AG04450 (cell line): ENCODE measurements around the gene ITGB7. TPM values are rescaled to one million over a fixed set of nuclear protein-coding genes. Genes with fewer than 3 reads are reported as not detected.

Experiments used
- CTCF ChIA-PET: fragments of 300-600, 350-600 bp; formaldehyde crosslinking; extraction: SDS; loops from one replicate; lab custom pipeline; 2022; ENCODE audit warnings: antibody characterized with exemption, inconsistent platforms; lab: Charles Lee
- POLR2A ChIA-PET: fragments of 350-600 bp; formaldehyde crosslinking; extraction: SDS; loops from one replicate; lab custom pipeline; 2021; ENCODE audit warnings: antibody characterized with exemption, inconsistent platforms; lab: Yijun Ruan, JAX
- DNase-seq: peaks from one replicate; pipeline ENCODE4 v3.0.0-alpha.2; 2011; ENCODE audit warnings: low read depth, low spot score
- H3K27ac ChIP-seq: one replicate; pipeline ENCODE4 v1.5.1; 2012; ENCODE audit warnings: low read depth, low read length, control low read depth
- H3K27me3 ChIP-seq: one replicate; pipeline ENCODE4 v1.6.0; 2012; ENCODE audit warnings: low read length; ENCODE audit not compliant: control insufficient read depth, insufficient read depth
- H3K4me3 ChIP-seq: 2 replicates; pipeline ENCODE4 v1.5.1; 2011; ENCODE audit warnings: mild to moderate bottlenecking, low read depth, low read length, control low read depth
- H3K9me3 ChIP-seq: 2 replicates; pipeline ENCODE4 v1.5.1; 2012; ENCODE audit warnings: low read length; ENCODE audit not compliant: control insufficient read depth, insufficient read depth
- CTCF ChIP-seq: IDR thresholded peaks from 2 replicates; pipeline ENCODE4 v1.5.1; 2011; ENCODE audit warnings: low read depth, low read length, control low read depth, inconsistent platforms
- polyA plus RNA-seq: library from polyadenylated mRNA; depleted of rRNA; stranded (reverse); fragments of >200 nt; gene quantifications from 2 replicates; pipeline ENCODE4 v1.2.3, GENCODE V29; 2011

ITGB7 gene
- polyA plus RNA-seq, 1 experiment = 0.15 TPM

- POLR2A ChIA-PET = no interaction called here
- DNase-seq = no peak
- no peaks in the 10 kb centered on the region for H3K9me3 ChIP-seq
- CTCF ChIA-PET = interaction anchor here (0.5 kb wide), 1 partner anchor 11 kb away, joined by 3 read pairs; no protein-coding TSS in a partner anchor
- H3K4me3 ChIP-seq = peak within 1 kb of the TSS; percentile 71
- peaks cover 8% of the 10 kb centered on the region for H3K27me3 ChIP-seq
- no peak for TF ChIP-seq CTCF
- peak within 1 kb of the TSS; percentile 31 for H3K27ac ChIP-seq
Observed at GRCh38 chr12:53231921-53232645, 25.0 kb upstream of the ITGB7 start, which contains the start of gene RARG. Gene RARG, minus strand, starts transcription at chr12:53232209. Its CDS starts 4,664 bp downstream, at chr12:53227545.

GRCh38 chr12:53231671-53231920 is 24.5 kb upstream of the ITGB7 start:
- Histone ChIP-seq H3K27me3 (peaks cover 3% of the 10 kb centered on the region), H3K9me3 (no peaks in the 10 kb centered on the region), H3K4me3 (peak overlapping the region; percentile 71), H3K27ac (peak overlapping the region; percentile 11)
- DNase-seq = no peak
- CTCF ChIA-PET = no interaction called here
- POLR2A ChIA-PET = no interaction called here
- TF ChIP-seq CTCF = no peak

GRCh38 chr12:53230108-53230845 is 23.2 kb upstream of the ITGB7 start:
- H3K9me3 ChIP-seq = no peaks in the 10 kb centered on the region
- POLR2A ChIA-PET = no interaction called here
- TF ChIP-seq CTCF = no peak
- H3K27me3 ChIP-seq = no peaks in the 10 kb centered on the region
- H3K4me3 ChIP-seq = no peak overlapping the region
- CTCF ChIA-PET = interaction anchor here (1.4 kb wide), 1 partner anchor 91 kb away, joined by 5 read pairs; the partner anchor contains the start of gene AAAS
- DNase-seq = no peak
- H3K27ac ChIP-seq = no peak overlapping the region

- ChIA-PET POLR2A (no interaction called here), CTCF (interaction anchor here (0.7 to 1.4 kb wide), 2 partner anchors 16 to 92 kb away, joined by 3 to 5 read pairs; partner anchors contain the start of gene AAAS)
- no peak for DNase-seq
- no peak overlapping the region for H3K27ac ChIP-seq
- TF ChIP-seq CTCF = no peak
- no peaks in the 10 kb centered on the region for H3K27me3 ChIP-seq
- H3K4me3 ChIP-seq = no peak overlapping the region
- H3K9me3 ChIP-seq = no peaks in the 10 kb centered on the region
Observed at GRCh38 chr12:53229454-53229853, 22.4 kb upstream of the ITGB7 start.

GRCh38 chr12:53227836-53228235 is 20.8 kb upstream of the ITGB7 start:
- POLR2A ChIA-PET = no interaction called here
- Histone ChIP-seq H3K9me3 (no peaks in the 10 kb centered on the region), H3K4me3 (no peak overlapping the region), H3K27me3 (no peaks in the 10 kb centered on the region), H3K27ac (no peak overlapping the region)
- no peak for TF ChIP-seq CTCF
- CTCF ChIA-PET = no interaction called here
- no peak for DNase-seq
